HepG2 (cell line): Measurements from ENCODE around the gene SLC13A5.

Source experiments
- CTCF ChIP-seq: sonication (generic); formaldehyde crosslinking; IDR thresholded peaks from 2 replicates; pipeline ENCODE4 v1.5.0; 2020; ENCODE audit warnings: mild to moderate bottlenecking, missing genetic modification reagents, moderate library complexity
- MEIS1 ChIP-seq: sonication (generic); formaldehyde crosslinking; IDR thresholded peaks from 2 replicates; pipeline ENCODE4 v1.9.0; 2021; ENCODE audit warnings: mild to moderate bottlenecking, missing genetic modification reagents, moderate library complexity, borderline replicate concordance
- POLR2A ChIP-seq, 2 experiments: IDR thresholded peaks; 2 replicates each; pipeline ENCODE4 v1.6.1; 2011; ENCODE audit warnings: low read depth in 2 of 2, low read length in 2 of 2, mild to moderate bottlenecking in 1 of 2, moderate library complexity in 1 of 2; ENCODE audit not compliant: insufficient read depth in 1 of 2
- RARA ChIP-seq: IDR thresholded peaks from 2 replicates; pipeline ENCODE4 v1.6.1; 2016; ENCODE audit warnings: missing genetic modification reagents, missing compliant biosample characterization
- ZBTB4 ChIP-seq: sonication (generic); formaldehyde crosslinking; IDR thresholded peaks from 2 replicates; pipeline ENCODE4 v1.4.0; 2020; ENCODE audit warnings: missing genetic modification reagents, mild to moderate bottlenecking, borderline replicate concordance

GRCh38 chr17:6684460-6684783 is 28.7 kb downstream of the SLC13A5 start:
- TF ChIP-seq MEIS1 (CRISPR knock-in tag) = no peak
- TF ChIP-seq POLR2A (IDR thresholded peaks at IDR 0.05; ENCODE audit: insufficient read depth in 1 of 2, low read depth in 2 of 2, low read length in 2 of 2) = no peak; a peak in 1 of 4 replicates
- no peak for TF ChIP-seq CTCF (CRISPR knock-in tag)
- TF ChIP-seq RARA (CRISPR knock-in tag) = no peak
- TF ChIP-seq ZBTB4 = no peak
